ENCODE data around the gene CNOT4.
"Not testable (repeated sequence)": the region's sequence is repeated elsewhere in the genome, so short reads cannot be mapped to it uniquely, and the experiment has no call there.

CNOT4 gene

DNA sequence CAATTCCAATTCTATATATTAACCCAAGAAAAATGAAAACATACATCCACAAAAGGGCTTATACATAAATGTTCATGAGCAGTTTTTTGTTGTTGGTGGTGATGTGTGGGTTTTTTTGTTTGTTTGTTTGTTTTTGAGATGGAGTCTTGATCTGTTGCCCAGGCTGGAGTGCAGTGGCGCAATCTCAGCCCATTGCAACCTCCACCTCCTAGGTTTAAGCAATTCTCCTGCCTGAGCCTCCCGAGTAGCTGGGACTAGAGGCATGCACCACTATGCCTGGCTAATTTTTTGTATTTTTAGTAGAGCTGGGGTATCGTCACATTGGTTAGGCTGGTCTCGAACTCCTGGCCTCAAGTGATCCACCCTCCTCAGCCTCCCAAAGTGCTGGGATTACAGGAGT is 40.2 kb downstream of the CNOT4 start:
- in situ Hi-C loops (cut with HindIII; ENCODE audit: low pct_ligation_motif_present, low pct_unique_long_range_greater_than_20kb, low sequenced_read_pairs); DNase-seq: not testable (repeated sequence)

DNA sequence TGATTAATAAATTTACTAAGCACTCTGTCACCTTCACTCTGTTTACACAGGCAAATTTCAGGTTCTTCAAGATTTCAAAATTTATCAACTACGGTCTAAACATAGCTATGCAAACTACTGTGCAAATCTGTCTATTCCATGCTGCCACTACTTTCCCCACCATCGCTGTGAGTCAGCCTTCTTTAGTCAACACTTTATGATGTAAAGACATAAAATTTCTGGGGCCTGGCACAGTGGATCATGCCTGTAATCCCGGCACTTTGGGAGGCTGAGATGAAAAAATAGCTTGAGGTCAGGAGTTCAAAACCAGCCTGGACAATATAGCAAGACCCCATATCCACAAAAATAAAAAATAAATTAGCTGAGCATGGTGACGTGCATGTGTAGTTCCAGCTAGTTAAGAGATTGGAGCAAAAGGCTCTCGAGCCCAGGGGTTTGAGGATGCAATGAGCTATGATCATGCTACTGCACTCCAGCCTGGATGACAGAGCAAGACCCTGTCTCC is 42.6 kb downstream of the CNOT4 start:
- no peak for DNase-seq
- in situ Hi-C loops (cut with HindIII; ENCODE audit: low pct_ligation_motif_present, low pct_unique_long_range_greater_than_20kb, low sequenced_read_pairs), result no loop called here

DNA sequence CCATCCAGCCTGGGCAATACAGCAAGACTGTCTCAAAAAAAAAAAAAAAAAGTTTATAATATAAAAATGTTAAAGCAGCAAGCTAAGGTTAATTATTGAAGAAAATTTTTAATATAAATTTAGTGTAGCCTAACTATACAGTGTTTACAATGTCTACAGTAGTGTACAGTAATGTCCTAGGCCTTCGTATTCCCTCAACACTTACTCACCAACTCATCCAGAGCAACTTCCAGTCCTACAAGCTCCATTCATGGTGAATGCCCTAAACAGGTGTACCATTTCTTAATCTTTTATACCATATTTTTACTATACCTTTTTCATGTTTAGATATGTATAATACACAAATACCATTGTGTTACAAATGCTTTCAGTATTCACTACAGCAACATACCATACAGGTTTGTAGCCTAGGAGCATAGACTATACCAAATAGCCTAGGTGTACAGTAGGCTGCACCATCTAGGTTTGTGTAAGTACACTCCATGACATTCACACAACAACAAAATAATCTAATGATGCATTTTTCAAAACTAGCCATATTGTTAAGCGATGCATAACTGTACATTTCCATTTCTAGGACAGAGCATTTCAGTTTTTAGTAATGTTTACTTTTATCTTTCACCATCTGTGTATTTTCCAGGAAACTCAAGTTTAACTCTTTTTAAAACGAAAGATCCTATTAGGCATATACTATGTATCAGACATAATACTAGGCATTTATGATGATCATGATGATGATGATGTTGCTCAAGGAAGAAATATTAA is 43.3 kb downstream of the CNOT4 start:
- in situ Hi-C loops (cut with HindIII; ENCODE audit: low pct_ligation_motif_present, low pct_unique_long_range_greater_than_20kb, low sequenced_read_pairs), result no loop called here
- DNase-seq, result no peak

DNA sequence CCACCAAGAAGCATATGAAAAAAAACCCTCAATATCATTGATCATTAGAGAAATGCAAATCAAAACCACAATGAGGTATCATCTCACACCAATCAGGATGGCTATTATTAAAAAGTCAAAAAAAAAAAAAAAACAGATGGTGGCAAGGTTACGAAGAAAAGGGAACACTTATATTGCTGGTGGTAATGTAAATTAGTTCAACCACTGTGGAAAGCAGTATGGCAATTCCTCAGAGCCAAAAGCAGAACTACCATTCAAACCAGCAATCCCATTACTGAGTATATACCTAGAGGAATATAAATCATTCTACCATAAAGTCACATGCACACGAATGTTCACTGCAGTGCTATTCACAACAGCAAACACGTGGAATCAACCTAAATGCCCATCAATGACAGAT is 46.0 kb downstream of the CNOT4 start:
- in situ Hi-C loops (cut with HindIII; ENCODE audit: low pct_ligation_motif_present, low pct_unique_long_range_greater_than_20kb, low sequenced_read_pairs), result no loop called here
- no peak for DNase-seq

DNA sequence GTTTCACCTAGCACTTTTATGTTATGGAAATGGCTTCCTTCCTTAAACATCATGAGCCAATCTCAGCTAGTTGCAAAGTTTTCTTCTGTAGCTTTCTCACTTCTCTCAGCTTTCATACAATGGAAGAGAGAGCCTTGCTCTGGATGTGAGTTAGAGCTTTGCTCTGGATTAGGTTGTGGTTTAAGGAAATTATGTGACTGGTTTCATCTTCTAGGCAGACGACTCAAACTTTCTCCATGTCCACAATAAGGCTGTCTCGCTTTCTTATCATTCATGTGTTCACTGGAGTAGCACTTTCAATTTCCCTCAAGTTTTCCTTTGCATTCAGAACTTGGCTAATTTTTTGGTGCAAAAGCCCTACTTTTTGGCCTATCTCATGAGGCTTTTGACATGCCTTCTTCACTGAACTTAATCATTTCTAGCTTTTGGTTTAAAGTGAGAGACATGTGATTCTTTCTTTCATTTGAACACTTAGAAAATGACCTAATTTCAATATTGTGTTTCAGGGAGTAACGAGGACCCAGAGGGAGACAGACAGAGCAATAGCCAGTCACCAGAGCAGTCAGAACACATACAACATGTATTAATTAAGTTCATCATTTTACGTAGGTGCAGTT is 49.8 kb downstream of the CNOT4 start:
- no peak for DNase-seq
- in situ Hi-C loops (cut with HindIII; ENCODE audit: low pct_ligation_motif_present, low pct_unique_long_range_greater_than_20kb, low sequenced_read_pairs), result no loop called here

DNA sequence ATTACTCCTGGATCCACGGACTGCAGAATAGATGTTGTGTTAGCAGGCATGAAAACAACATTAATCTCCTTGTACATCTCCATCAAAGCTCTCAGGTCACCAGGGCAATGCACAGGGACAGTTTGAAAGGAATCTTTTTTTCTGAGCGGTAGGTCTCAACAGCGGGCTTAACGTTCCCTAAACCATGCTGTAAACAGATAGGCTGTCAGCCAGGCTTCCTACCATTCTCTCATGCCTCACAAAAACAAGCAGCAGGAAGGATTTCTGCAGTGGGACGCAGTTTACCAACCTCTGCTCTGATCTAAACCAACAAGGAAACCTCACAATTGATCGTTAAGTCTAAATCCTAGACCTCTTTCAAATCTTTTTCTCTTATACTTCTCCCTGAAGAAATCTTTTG is 50.8 kb downstream of the CNOT4 start:
- in situ Hi-C loops (cut with HindIII; ENCODE audit: low pct_ligation_motif_present, low pct_unique_long_range_greater_than_20kb, low sequenced_read_pairs), result no loop called here
- no peak for DNase-seq

DNA sequence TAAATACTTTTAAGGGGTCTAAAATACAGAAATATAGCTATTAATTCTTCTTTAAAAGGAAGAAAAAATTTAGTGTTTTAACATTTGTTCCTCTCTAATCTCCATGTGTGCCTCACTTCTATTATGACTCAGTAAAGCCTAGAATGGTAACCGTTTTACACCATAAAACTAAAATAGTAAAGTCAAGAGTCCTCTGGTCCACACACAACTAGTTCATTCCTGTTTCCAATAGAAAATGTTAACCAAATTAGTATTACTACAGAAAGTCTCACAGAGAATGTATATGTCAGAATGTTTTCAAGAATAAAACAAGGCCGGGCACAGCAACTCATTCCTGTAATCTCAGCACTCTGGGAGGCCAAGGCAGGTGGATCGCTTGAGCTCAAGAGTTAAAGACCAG is 55.8 kb downstream of the CNOT4 start:
- no peak for DNase-seq
- in situ Hi-C loops (cut with HindIII; ENCODE audit: low pct_ligation_motif_present, low pct_unique_long_range_greater_than_20kb, low sequenced_read_pairs), result no loop called here

DNA sequence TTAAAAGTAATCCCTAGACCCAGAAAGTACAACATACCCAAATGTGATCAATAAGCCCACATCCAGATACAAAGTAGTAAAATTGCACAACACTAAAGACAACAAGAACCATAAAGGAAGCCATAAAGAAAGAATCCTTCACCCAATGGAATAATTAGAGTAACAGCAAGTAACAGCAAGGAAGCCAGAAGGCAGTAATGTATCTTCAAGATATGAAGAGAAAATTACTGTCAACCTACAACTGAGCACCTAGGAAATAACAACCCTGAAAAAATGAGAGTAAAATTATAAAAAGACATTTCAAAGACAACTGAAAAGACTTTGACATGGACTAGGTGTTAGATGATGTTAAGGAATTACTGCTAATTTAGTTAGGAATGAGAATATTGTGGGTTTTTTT is 60.5 kb downstream of the CNOT4 start:
- no peak for DNase-seq
- in situ Hi-C loops (cut with HindIII; ENCODE audit: low pct_ligation_motif_present, low pct_unique_long_range_greater_than_20kb, low sequenced_read_pairs), result no loop called here

DNA sequence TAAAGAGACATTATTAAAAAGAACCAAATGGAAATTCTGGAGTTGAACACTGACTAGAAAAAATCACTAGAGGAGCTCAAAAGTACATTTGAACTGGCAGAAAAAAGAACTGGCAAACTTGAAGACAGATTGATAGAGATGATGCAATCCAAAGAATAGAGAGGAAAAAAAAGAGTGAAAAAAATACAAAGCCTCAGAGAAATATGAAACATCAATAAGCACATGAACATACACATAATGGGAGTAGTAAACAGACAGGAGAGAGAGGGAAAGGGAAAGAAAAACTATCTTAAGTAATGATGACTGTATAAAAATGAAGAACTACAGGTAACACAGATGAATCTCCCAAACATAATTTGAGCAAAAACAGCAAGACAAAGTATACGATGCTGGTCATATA is 61.1 kb downstream of the CNOT4 start:
- in situ Hi-C loops (cut with HindIII; ENCODE audit: low pct_ligation_motif_present, low pct_unique_long_range_greater_than_20kb, low sequenced_read_pairs), result no loop called here
- no peak for DNase-seq

DNA sequence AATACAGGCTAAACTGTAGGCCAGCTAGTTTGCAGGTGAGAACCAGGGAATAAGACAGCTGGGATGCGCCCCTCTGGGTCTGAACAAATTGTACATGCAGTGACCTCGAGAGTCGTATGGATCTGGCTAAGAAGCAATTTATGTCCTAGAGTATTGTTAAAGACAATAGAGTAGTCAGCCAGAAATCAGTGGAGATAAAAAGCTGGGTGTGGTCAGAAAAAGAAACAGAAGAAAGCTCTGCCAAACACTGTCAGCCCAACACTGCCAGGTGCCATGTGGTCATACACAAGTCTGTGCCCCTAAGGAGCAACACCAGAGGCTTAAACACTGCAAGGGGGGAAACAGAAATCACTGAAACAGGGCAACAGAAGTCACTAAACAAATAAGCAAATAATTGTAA is 62.2 kb downstream of the CNOT4 start:
- DNase-seq, result no peak
- in situ Hi-C loops (cut with HindIII; ENCODE audit: low pct_ligation_motif_present, low pct_unique_long_range_greater_than_20kb, low sequenced_read_pairs), result no loop called here

DNA sequence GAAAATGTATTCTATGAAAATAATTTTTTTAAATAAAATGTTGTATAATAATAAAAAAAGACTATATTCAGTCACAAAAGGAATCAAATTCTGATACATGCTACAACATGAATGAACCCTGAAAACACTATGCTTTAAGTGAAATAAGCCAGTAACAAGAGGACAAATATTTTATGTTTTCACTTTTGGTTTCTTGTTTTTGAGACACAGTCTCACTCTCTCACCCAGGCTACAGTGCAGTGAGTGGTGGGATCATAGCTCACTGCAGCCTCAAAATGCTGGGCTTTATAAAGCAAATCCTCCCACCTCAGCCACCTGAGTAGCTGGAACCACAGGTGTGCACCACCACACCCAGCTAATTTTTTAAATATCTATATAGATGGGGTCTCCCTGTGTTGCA is 64.2 kb downstream of the CNOT4 start:
- no peak for DNase-seq
- in situ Hi-C loops (cut with HindIII; ENCODE audit: low pct_ligation_motif_present, low pct_unique_long_range_greater_than_20kb, low sequenced_read_pairs), result no loop called here

DNA sequence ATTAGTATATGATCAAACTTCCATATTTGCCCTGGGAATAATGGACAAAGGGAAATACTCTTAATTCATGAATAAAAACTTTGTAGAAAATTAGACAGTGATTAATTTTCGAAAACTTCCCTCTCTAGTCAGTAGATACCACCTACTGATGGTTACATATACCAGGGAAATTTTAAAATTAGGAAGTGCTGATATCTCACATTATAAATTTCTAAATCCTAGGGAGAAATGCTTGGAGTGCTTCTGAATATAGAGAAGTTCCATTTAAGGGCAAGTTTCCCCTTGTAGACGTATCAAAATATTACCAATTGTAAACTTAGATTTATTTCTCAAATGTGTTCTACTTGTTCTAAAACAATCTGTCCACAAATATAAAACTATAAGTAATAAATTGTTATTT is 64.6 kb downstream of the CNOT4 start:
- in situ Hi-C loops (cut with HindIII; ENCODE audit: low pct_ligation_motif_present, low pct_unique_long_range_greater_than_20kb, low sequenced_read_pairs); DNase-seq: not testable (repeated sequence)

DNA sequence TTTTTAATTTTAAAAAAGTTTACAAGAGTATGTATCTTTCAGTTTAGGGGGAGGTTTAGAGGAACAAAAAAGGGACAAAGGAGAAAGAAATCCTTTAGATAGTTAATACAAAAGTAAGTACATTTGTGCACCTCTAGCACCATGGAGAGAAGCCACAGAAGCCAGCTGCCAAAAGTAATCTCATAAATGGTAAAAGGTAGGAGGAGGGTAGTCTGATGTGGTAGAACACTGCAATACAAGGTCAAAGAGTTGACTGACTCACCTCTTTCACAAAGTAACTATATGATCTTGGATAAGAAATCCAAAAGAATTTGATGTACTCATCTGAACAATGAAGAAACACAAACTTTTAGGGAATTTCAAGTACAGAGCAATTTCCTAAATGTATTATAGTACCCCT is 68.1 kb downstream of the CNOT4 start:
- in situ Hi-C loops (cut with HindIII; ENCODE audit: low pct_ligation_motif_present, low pct_unique_long_range_greater_than_20kb, low sequenced_read_pairs), result no loop called here
- peak; percentile 56 for DNase-seq

DNA sequence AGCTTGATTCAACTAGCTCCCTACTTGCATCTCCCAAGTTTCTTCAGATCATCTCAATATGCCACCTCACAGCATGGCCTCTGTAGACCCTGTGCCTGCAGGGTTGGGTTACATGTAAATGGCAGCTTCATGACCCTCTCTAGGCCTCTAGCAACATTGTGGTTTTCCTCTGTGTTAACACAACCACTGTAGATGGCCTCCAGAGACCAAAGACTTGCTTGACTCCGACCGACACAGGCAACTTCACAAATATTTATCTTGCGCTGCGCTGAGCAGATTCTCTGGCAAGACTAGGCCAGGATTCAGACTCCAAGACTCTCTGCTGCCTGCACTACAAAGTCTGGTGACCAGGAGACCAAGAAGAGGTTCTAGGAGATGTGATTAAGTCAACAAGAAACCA is 75.9 kb downstream of the CNOT4 start:
- in situ Hi-C loops (cut with HindIII; ENCODE audit: low pct_ligation_motif_present, low pct_unique_long_range_greater_than_20kb, low sequenced_read_pairs), result no loop called here
- no peak for DNase-seq

DNA sequence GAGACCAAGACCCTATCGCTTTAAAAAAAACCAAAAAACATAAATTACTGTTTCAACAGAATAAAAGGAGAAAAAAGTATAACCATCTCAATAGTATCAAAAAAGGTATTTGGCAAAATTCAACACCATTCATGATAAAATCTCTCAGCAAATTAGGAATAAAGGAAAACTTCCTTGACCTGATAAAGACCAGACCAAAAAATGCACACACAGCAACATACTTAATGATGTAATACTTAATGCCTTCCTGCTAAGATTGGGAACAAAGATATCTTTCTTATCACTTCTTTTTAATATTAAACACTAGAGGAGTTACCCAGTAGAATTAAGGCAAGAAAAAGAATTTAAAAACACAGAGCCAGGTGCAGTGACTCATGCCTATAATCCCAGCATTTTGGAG is 79.3 kb downstream of the CNOT4 start:
- in situ Hi-C loops (cut with HindIII; ENCODE audit: low pct_ligation_motif_present, low pct_unique_long_range_greater_than_20kb, low sequenced_read_pairs), result no loop called here

DNA sequence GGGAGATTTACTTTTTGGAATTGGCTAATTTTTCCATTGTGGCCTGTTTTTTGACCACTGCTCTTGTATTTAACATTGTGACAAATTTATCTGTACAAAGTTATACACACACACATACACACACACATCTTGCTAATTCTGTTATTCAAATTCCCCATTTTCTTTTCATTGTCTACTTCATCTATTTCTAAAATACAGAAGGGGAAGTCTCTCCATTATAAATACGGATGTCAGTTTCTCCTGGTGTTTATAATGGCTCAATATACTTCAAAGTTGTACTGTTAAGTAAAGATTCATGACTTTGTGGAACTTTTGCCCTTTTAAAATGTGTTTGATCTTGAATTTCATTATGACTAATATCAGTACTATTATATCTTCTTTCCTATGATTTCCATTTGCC is 81.0 kb downstream of the CNOT4 start:
- in situ Hi-C loops (cut with HindIII; ENCODE audit: low pct_ligation_motif_present, low pct_unique_long_range_greater_than_20kb, low sequenced_read_pairs), result no loop called here

More for the DNA sequence above, 79.3 kb downstream of the CNOT4 start:
- DNase-seq, result no peak

DNA sequence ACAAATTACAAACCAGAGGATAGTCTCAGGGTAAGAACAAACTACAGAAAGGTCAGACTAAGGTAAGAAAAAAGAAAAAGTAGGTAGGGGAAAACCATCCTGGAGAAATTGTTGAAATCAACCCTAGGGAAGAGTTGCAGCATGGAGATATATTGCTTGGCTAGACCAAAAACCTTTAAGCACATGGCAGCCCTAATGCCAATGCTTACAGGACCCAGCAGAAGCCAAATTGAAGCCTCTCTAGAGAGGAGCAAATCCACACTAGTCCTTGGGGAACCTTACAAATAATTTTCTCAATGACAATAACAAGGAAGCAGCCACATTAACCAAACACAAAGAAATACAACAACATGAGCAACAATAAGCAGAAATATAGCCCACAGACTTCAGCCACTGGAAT is 81.9 kb downstream of the CNOT4 start:
- in situ Hi-C loops (cut with HindIII; ENCODE audit: low pct_ligation_motif_present, low pct_unique_long_range_greater_than_20kb, low sequenced_read_pairs), result no loop called here
- DNase-seq, result no peak

More for the DNA sequence above, 81.0 kb downstream of the CNOT4 start:
- DNase-seq, result no peak

DNA sequence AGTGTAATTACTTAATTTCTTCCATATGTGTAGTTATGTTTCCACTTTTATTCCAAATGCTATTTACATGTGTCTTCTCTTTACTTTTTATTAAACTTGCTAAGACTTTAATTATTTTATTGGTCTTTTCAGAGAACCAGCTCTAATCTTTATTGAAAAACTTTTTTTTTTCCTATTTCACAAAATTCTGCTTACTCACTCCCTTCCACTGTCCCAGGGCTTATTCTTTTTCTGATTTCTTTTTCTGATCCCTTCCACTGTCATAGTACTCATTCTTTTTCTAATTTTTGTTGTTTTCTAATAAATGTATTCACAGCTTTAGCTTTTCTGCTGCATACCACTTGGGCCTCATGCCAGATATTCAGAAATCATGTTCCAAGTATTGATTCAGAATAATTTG is 82.7 kb downstream of the CNOT4 start:
- in situ Hi-C loops (cut with HindIII; ENCODE audit: low pct_ligation_motif_present, low pct_unique_long_range_greater_than_20kb, low sequenced_read_pairs), result no loop called here
- DNase-seq, result no peak

DNA sequence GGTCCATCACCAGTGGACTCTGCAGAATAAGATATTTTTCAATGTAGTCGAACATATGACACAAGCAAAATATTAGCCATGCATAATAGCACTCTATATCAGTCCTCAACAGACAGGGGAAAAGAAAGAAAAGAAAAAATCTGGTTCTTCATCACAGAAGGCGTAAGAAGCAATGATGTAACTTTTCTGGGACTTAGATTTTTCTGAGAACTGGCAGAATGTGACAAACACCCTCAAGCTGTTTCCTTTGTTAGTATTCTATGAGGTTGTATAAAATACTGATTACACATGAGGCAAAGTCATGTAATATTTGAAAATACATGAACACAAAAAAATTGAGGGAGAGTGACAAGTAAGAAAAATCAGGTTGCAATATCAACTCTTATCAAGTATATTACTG is 84.9 kb downstream of the CNOT4 start:
- no peak for DNase-seq
- in situ Hi-C loops (cut with HindIII; ENCODE audit: low pct_ligation_motif_present, low pct_unique_long_range_greater_than_20kb, low sequenced_read_pairs), result no loop called here

DNA sequence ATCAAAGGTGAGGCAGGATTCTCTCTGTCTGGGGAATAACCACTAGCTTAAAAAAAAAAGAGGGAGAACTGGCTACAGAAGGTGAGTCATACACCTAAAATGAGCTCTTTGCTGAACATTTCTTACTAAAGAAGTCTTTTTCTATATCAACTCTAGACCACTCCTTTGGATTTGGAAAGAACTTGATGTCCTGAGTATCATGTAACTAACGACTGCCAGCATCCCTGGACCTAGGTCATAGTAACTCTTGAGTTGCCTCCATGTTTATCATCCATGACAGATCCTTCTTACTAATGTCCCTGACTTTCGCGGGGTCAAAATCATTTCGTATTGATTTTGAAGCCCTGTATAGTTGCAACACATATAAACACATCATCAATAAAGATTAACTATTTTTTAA is 89.1 kb downstream of the CNOT4 start:
- no peak for DNase-seq
- in situ Hi-C loops (cut with HindIII; ENCODE audit: low pct_ligation_motif_present, low pct_unique_long_range_greater_than_20kb, low sequenced_read_pairs), result no loop called here
